OCI-LY3 (cell line): ENCODE results near the gene PSMD5.

Experiments
- CTCF ChIP-seq: fragments of 200-600, 300-600 bp; sonication (generic); IDR thresholded peaks from 2 replicates; pipeline ENCODE4 v1.5.1; 2014; ENCODE audit warnings: antibody characterized with exemption, low read length, low read depth
- EZH2phosphoT487 ChIP-seq: fragments of 200-600 bp; shearing (Covaris generic); IDR thresholded peaks from 2 replicates; pipeline ENCODE4 v1.6.1; 2018; ENCODE audit warnings: antibody characterized with exemption, mixed run types, low read depth

- TF ChIP-seq CTCF = peak; percentile 38; the same call in 1 of the 2 replicates
- TF ChIP-seq EZH2phosphoT487 = no peak
These were observed 26.1 kb upstream of the PSMD5 start for GRCh38 chr9:120868676-120869359.
